Measurements from ENCODE around the gene CTDP1.

CTDP1 gene

GRCh38 chr18:79770826-79771225 lies 91.2 kb downstream of the CTDP1 start:
- DNase-seq, result no peak

DNA sequence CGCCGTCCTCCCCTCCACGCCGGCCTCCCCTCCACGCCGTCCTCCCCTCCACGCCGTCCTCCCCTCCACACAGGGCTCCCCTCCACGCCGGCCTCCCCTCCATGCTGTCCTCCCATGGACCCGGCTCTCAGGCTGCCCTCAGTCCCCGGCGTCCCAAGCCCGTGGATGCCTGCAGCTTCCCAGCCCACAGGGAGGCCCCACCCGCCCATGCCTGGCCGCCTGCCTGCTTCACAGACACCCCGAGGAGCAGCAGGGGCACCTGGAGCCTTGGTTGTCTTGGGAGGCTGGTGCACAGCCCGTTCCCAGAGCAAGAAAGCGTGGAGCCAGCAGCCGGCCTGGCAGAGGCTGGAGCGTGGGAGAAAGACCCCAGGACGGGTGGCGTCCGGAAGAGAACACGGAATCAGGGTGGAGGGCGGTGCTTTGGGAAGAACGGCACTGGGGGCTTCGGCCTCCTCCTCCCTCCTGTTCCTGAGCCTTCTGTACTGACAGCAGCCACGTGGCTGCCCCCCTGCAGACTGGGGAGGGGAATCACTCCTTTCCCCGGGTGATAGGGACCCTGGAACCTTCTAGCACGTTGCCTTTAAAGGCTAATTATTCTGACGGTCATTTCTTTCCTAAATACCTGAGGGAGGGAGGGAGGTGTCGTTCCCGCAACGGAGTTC lies 92.0 kb downstream of the CTDP1 start:
- no peak for DNase-seq

- DNase-seq, result no peak
Measured at GRCh38 chr18:79772108-79772864, 92.7 kb downstream of the CTDP1 start.

- no peak for DNase-seq
Measured at GRCh38 chr18:79772865-79773696, 93.5 kb downstream of the CTDP1 start.

DNA sequence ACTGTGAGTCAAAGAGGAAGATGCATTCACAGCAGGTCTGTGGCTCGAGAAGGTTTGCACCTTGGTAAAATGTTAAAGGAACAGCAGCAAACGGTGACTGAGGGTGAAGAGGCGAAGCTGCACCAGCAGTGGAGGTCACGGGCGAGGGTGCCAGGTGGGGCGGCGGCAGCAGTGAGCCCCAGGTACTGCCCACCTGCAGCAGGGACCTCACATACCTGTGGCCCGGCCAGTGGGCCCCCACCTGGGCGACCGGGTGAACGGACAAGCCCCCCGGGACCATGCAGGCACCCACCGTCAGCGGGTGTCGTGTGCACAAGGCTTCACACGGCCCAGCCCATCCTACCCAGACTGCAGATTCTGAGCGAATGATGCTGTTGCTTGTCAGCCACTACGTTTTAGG lies 94.5 kb downstream of the CTDP1 start:
- DNase-seq, result no peak

GRCh38 chr18:79775441-79776221 lies 96.0 kb downstream of the CTDP1 start:
- DNase-seq, result no peak

DNA sequence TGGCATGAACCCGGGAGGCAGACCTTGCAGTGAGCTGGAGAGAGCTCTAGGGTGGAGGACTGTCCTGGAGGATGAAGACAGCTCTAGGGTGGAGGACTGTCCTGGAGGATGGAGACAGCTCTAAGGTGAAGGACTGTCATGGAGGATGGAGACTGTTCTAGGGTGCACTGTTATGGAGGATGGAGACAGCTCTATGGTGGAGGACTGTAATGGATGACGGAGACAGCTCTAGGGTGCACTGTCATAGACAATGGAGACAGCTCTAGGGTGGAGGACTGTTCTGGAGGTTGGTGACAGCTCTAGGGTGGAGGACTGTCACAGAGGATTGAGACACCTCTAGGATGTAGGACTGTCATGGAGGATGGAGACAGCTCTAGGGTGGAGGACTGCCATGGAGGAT lies 97.1 kb downstream of the CTDP1 start:
- no peak for DNase-seq

DNA sequence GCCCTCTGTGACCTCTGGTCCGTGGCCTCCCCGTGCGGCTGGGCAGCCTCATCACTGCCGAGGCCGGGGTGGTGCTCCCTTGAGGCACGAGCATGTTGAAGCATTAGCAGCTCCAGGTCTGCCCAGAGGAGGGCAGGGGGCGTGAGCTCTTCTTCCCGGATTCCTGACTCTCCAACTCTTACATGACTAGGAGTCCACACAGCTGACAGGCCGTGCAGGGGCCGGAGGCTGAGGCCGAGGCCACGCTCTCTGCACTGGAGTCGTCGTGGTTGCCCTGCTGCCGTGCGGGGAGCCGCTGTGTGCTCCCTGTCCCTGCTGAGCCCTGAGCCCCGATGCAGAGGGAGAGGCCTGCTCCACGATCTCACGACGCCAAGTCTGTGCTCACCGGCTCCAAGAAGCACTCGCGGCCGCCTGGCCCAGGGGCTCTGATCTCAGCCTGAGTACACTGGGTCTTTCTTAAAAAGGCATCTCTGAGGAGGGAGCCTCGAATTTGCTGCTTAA lies 98.7 kb downstream of the CTDP1 start:
- no peak for DNase-seq

GRCh38 chr18:79779021-79779699 lies 99.6 kb downstream of the CTDP1 start:
- DNase-seq, result no peak

DNA sequence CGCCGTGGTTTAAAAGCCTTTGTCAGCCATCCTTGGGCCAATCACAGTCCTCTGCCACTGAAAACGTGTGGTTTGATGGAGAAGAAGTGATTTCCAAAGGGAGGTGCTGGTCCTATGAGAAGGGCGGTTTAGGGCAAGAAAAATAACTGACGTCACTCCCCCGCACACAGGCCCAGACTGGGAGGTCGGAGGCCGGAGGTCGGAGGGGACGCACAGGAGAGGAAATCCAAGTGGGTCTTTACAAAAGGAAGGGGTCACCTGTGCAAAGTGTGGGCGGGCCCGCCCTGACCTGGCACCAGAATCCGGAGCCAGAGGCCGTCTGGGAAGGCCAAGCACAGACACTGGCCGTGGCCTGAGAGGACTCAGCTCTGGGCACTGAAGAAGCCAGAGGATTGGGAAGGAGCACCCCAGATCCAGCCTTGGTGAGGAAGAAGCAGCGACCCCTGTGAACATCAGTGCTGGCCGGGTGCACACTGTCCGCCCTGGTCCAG lies 100.1 kb downstream of the CTDP1 start:
- no peak for DNase-seq

DNA sequence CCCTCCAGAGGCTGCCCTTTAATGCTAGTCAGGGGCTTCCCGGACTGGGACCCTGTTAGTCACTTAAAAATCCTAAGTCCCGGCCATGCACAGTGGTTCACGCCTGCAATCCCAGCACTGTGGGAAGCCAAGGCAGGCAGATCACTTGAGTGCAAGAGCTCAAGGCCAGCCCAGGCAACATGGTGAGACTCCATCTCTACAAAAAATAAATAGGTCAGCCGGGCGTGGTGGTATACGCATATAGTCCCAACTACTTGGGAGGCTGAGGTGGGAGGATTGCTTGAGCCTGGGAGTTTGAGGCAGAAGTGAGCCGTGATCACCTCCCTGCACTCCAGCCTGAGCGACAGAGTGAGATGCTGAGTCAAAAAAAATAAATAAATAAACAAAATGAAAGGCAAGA lies 100.9 kb downstream of the CTDP1 start:
- DNase-seq, result no peak

DNA sequence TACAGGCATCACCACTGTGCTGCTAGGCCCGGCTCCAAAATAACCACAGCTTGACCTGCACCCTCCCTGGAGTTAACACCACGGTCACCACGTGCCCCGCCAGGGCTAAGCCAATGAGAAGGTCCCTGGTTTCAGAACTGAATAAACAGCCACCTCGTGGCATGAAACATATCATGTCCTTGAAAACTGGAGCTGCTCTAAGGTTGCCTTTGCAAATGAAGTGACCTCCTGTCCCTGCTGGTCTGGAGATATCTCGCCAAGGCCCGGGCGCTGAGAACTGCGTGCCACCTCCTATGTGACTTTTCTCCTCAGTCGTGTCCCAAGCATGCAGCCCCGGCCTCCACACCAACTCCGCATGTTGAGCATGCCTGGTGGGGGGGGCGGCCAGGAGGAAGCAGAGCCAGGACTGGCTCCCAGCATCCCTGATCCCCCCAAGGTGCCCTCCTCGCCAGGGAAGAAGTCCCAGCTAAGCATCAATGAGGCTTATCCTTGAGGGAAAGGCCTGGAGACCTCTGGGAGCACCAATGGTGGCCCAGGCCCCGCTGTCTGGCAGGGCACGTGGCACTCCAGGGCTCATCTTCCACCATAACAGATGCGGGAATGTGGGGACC lies 101.8 kb downstream of the CTDP1 start:
- DNase-seq, result no peak

DNA sequence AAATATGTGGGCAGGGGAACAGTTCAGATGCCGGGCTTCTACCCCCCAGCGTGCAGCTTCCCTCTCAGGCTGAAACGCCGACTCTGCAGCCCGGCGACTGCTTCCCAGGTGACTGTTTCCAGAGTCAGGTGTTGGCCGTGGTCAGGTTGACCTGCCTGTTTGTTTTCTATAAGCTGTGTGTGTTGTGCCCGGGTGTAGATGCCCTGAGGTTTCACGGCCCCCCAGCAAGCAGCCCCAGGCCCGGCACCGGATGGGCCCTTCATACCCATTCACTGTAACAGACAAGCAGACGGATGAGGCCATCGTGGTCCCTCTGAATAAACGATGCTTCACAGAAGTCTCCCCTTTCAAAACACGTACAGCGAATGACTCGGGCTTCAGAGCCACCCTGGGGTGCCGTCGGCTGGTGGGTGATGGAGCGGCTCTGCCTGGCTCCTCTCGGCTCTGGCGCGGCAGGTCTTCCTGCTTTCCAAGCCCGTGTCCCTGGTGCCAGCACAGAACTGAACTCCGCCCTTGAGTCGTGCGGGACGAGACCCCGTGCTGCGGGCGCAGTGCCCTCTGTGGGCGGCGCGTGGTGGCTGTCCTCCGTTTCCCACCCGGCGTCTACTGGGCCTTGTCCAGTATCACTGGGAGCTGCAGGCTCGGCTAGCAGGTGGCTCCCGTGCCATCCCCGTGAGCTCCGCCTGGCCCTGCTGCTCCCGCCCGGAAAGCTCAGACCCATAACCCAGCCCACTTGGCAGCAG lies 103.1 kb downstream of the CTDP1 start:
- no peak for DNase-seq

- DNase-seq, result no peak
Measured at GRCh38 chr18:79784071-79784913, 104.7 kb downstream of the CTDP1 start.

GRCh38 chr18:79784965-79785770 lies 105.6 kb downstream of the CTDP1 start:
- DNase-seq, result no peak

GRCh38 chr18:79785831-79786230 lies 106.2 kb downstream of the CTDP1 start:
- no peak for DNase-seq

DNA sequence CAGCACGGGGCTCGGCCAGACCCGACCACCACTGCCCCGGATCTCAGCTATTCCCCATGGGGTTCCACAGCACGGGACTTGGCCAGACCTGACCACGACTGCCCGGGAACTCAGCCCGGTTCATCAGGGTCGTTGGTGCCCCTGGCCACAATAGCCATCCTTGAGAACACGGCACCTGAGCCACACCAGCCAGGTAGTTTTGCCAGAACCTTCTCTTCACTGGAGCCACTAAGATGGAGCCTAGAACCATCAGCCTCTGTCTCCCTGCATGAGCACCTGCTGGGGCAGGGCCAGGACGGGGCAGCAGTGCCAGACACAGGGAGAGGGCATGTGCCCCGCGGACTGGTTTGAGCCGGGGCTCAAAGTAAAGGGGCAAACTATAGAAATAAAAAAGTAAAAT lies 106.7 kb downstream of the CTDP1 start:
- DNase-seq, result no peak

DNA sequence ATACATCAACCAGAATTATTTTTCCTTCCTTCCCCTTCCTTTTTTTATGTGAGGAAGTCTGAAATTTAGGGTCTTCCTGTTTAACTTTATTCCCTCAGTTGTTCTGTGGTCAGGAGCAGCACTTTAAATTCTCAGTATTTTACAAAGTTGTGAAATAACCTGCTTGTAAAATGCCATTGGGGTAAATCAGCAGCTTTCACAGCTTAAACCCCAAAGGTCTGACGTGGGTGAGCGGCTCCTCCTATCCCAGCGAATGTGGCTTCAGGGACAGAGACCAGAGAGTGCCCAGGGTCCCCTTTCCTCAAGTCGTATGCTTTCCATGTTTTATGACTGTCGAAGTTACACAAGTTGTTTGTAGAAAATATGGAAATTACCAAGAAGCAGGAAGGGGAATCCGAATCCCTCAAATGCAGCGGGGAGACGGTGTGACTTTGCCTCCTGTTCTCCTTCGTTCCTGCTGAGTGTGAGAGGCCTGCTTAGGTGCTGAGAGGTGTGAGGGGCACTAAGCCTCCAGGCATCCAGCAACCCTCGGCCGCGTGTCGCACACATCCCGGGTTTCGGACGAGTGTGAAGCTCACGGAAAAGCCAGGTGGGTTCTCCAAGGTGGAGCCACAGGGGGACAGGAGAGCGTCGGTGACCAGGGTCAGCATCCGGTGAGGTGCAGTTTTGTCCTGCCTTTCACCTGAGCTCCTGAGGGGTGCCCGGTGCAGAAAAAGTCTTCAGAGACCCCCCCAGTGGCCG lies 107.4 kb downstream of the CTDP1 start:
- DNase-seq, result no peak
